ENCODE results near the gene BMPER. TPM values are rescaled to one million over a fixed set of nuclear protein-coding genes. Genes with fewer than 3 reads are reported as not detected.
"Not testable (repeated sequence)": the region's sequence is repeated elsewhere in the genome, so short reads cannot be mapped to it uniquely, and the experiment has no call there.

The BMPER gene
- polyA plus RNA-seq, 1 of the 3 experiments (the other 2 are of a cell fraction) = 20.0 TPM

GRCh38 chr7:34168013-34168412 is 262.7 kb downstream of the BMPER start:
- no peaks in the 10 kb centered on the region for H3F3A ChIP-seq (replicated peaks; ENCODE audit: insufficient read depth)
- no peaks in the 10 kb centered on the region for H3K36me3 ChIP-seq (replicated peaks in 1 of 2; ENCODE audit: control insufficient read depth in 1 of 2, insufficient read depth in 2 of 2, low read length in 1 of 2)
- DNase-seq = no peak
- WGBS (ENCODE audit: low lambda C conversion rate) = 55% methylated on average over 8 of the region's 8 CpGs
- no peaks in the 10 kb centered on the region for H3K9me2 ChIP-seq
- ChIA-PET POLR2A (no interaction called here), CTCF (no interaction called here)
- no peaks in the 10 kb centered on the region for H3K79me2 ChIP-seq (ENCODE audit: insufficient read depth)
- H3K27ac ChIP-seq (ENCODE audit: low read depth in 2 of 2, low read length in 1 of 2) = no peak overlapping the region
- H3K9me3 ChIP-seq = no peaks in the 10 kb centered on the region
- no peak for TF ChIP-seq NFIC (IDR thresholded peaks at IDR 0.05; ENCODE audit: borderline replicate concordance)
- TF ChIP-seq POLR2AphosphoS5 (IDR thresholded peaks at IDR 0.05; ENCODE audit: low read depth, low read length) = no peak
- no peak for TF ChIP-seq RFX5 (IDR thresholded peaks at IDR 0.05; ENCODE audit: low read length)
- TF ChIP-seq GABPA (IDR thresholded peaks at IDR 0.05; ENCODE audit: low read depth) = no peak
- TF ChIP-seq RXRA (IDR thresholded peaks at IDR 0.05; ENCODE audit: borderline replicate concordance, low read depth) = no peak
- no peak for TF ChIP-seq ELF1 (IDR thresholded peaks at IDR 0.05)
- TF ChIP-seq GATA2 (CRISPR knock-in tag; IDR thresholded peaks at IDR 0.05) = no peak
- no peak overlapping the region for H3K9ac ChIP-seq
- H3K4me3 ChIP-seq (ENCODE audit: low read depth in 2 of 2, low read length in 1 of 2) = no peak overlapping the region
- H3K4me1 ChIP-seq (ENCODE audit: control insufficient read depth in 1 of 2, insufficient read depth in 2 of 2, low read depth in 1 of 2, low read length in 1 of 2) = no peaks in the 10 kb centered on the region; a peak in 1 of 4 replicates
- no peaks in the 10 kb centered on the region for H3K27me3 ChIP-seq (ENCODE audit: insufficient read depth)
- no peaks in the 10 kb centered on the region for H4K20me1 ChIP-seq (ENCODE audit: insufficient read depth)
- peak overlapping the region; percentile 19; the same call in 1 of the 2 replicates for H2AFZ ChIP-seq (ENCODE audit: low read depth)
- H3K4me2 ChIP-seq = no peak overlapping the region

GRCh38 chr7:34174688-34175616 is 269.6 kb downstream of the BMPER start:
- H3K4me3 ChIP-seq (ENCODE audit: low read depth in 2 of 2, low read length in 1 of 2); H3K9me2 ChIP-seq; H3K4me2 ChIP-seq; H3K4me1 ChIP-seq (ENCODE audit: control insufficient read depth in 1 of 2, insufficient read depth in 2 of 2, low read depth in 1 of 2, low read length in 1 of 2); H3K9ac ChIP-seq; H3K27ac ChIP-seq (ENCODE audit: low read depth in 2 of 2, low read length in 1 of 2); POLR2A ChIA-PET; H3K36me3 ChIP-seq (replicated peaks in 1 of 2; ENCODE audit: control insufficient read depth in 1 of 2, insufficient read depth in 2 of 2, low read length in 1 of 2); H4K20me1 ChIP-seq (ENCODE audit: insufficient read depth); H3K79me2 ChIP-seq (ENCODE audit: insufficient read depth); H3F3A ChIP-seq (replicated peaks; ENCODE audit: insufficient read depth); DNase-seq; H2AFZ ChIP-seq (ENCODE audit: low read depth); H3K9me3 ChIP-seq; CTCF ChIA-PET; H3K27me3 ChIP-seq (ENCODE audit: insufficient read depth): not testable (repeated sequence)
- 50% methylated on average over 27 of the region's 32 CpGs for WGBS (ENCODE audit: low lambda C conversion rate)

DNA sequence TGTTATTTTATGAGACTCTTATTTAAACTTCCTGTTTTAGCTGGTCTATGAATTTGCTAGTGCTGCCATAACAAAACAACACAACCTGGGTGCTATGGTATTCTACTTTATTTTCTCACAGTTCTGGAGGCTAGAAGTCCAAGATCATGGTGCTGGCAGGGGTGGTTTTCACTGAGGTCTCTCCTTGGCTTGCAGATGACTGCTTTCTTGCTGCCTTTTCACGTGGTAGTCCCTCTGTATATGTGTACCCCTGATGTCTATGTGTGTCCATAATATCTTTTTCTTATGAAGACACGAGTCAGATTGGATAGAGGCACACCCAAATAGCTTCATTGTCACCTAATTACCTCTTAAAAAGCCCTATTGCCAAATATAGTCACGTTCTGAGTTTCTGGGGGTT is 270.5 kb downstream of the BMPER start:
- 38% methylated on average over 3 of the region's 3 CpGs for WGBS (ENCODE audit: low lambda C conversion rate)
- TF ChIP-seq JUND (IDR thresholded peaks at IDR 0.05) = no peak
- no peak for TF ChIP-seq POLR2AphosphoS5 (IDR thresholded peaks at IDR 0.05; ENCODE audit: low read depth, low read length)
- TF ChIP-seq FOXJ3 (CRISPR knock-in tag; IDR thresholded peaks at IDR 0.05) = no peak
- no peak for TF ChIP-seq RFX5 (IDR thresholded peaks at IDR 0.05; ENCODE audit: low read length)
- no peak for TF ChIP-seq REST (IDR thresholded peaks at IDR 0.05; ENCODE audit: low read depth, low read length)
- TF ChIP-seq ELF1 (IDR thresholded peaks at IDR 0.05) = no peak
- no peak for TF ChIP-seq YY1 (IDR thresholded peaks at IDR 0.05; ENCODE audit: low read depth)
- TF ChIP-seq, protein P1, sequence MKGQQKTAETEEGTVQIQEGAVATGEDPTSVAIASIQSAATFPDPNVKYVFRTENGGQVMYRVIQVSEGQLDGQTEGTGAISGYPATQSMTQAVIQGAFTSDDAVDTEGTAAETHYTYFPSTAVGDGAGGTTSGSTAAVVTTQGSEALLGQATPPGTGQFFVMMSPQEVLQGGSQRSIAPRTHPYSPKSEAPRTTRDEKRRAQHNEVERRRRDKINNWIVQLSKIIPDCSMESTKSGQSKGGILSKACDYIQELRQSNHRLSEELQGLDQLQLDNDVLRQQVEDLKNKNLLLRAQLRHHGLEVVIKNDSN (IDR thresholded peaks at IDR 0.05; ENCODE audit: borderline replicate concordance, low read depth) = no peak
- TF ChIP-seq, protein P2, sequence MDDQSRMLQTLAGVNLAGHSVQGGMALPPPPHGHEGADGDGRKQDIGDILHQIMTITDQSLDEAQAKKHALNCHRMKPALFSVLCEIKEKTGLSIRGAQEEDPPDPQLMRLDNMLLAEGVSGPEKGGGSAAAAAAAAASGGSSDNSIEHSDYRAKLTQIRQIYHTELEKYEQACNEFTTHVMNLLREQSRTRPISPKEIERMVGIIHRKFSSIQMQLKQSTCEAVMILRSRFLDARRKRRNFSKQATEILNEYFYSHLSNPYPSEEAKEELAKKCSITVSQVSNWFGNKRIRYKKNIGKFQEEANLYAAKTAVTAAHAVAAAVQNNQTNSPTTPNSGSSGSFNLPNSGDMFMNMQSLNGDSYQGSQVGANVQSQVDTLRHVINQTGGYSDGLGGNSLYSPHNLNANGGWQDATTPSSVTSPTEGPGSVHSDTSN (IDR thresholded peaks at IDR 0.05) = no peak
- TF ChIP-seq, protein P3, sequence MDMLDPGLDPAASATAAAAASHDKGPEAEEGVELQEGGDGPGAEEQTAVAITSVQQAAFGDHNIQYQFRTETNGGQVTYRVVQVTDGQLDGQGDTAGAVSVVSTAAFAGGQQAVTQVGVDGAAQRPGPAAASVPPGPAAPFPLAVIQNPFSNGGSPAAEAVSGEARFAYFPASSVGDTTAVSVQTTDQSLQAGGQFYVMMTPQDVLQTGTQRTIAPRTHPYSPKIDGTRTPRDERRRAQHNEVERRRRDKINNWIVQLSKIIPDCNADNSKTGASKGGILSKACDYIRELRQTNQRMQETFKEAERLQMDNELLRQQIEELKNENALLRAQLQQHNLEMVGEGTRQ (IDR thresholded peaks at IDR 0.05; ENCODE audit: borderline replicate concordance, low read depth, low read length) = no peak
- no peak for TF ChIP-seq GABPA (IDR thresholded peaks at IDR 0.05; ENCODE audit: low read depth)
- TF ChIP-seq MEF2A (IDR thresholded peaks at IDR 0.05; ENCODE audit: borderline replicate concordance, low read depth) = no peak

More for the DNA sequence above, 270.5 kb downstream of the BMPER start:
- Histone ChIP-seq H3K27me3 (ENCODE audit: insufficient read depth) (no peaks in the 10 kb centered on the region), H3K4me3 (ENCODE audit: low read depth in 2 of 2, low read length in 1 of 2) (no peak overlapping the region), H3K27ac (ENCODE audit: low read depth in 2 of 2, low read length in 1 of 2) (no peak overlapping the region), H3K4me1 (ENCODE audit: control insufficient read depth in 1 of 2, insufficient read depth in 2 of 2, low read depth in 1 of 2, low read length in 1 of 2) (no peaks in the 10 kb centered on the region), H3K9me2 (no peaks in the 10 kb centered on the region), H3K9me3 (no peaks in the 10 kb centered on the region), H2AFZ (ENCODE audit: low read depth) (no peak overlapping the region), H3K9ac (no peak overlapping the region), H3K36me3 (replicated peaks in 1 of 2; ENCODE audit: control insufficient read depth in 1 of 2, insufficient read depth in 2 of 2, low read length in 1 of 2) (no peaks in the 10 kb centered on the region), H3K79me2 (ENCODE audit: insufficient read depth) (no peaks in the 10 kb centered on the region), H3F3A (replicated peaks; ENCODE audit: insufficient read depth) (no peaks in the 10 kb centered on the region), H3K4me2 (no peak overlapping the region), H4K20me1 (ENCODE audit: insufficient read depth) (no peaks in the 10 kb centered on the region)
- ChIA-PET POLR2A (no interaction called here), CTCF (no interaction called here)
- DNase-seq = no peak
